HG03342 (cell line): Measurements from ENCODE around the gene DSCAML1.

Experiments
- ATAC-seq: cut with Tn5 transposase; IDR thresholded peaks from one replicate; pipeline ENCODE4 v1.9.1; 2021; ENCODE audit warnings: mild to moderate bottlenecking, moderate library complexity; ENCODE audit not compliant: unreplicated experiment

Gene DSCAML1

GRCh38 chr11:117670924-117671323 is 126.1 kb downstream of the DSCAML1 start:
- no peak for ATAC-seq

GRCh38 chr11:117670443-117670842 is 126.6 kb downstream of the DSCAML1 start:
- ATAC-seq = no peak

GRCh38 chr11:117669616-117670015 is 127.4 kb downstream of the DSCAML1 start:
- no peak for ATAC-seq

GRCh38 chr11:117669062-117669461 is 128.0 kb downstream of the DSCAML1 start:
- no peak for ATAC-seq

- ATAC-seq = no peak
Observed at GRCh38 chr11:117668321-117668751, 128.7 kb downstream of the DSCAML1 start.

GRCh38 chr11:117664897-117665296 is 132.1 kb downstream of the DSCAML1 start:
- ATAC-seq = no peak

- no peak for ATAC-seq
Observed at GRCh38 chr11:117663821-117664220, 133.2 kb downstream of the DSCAML1 start.

GRCh38 chr11:117663414-117663813 is 133.6 kb downstream of the DSCAML1 start:
- no peak for ATAC-seq

- no peak for ATAC-seq
Observed at GRCh38 chr11:117662671-117663269, 134.2 kb downstream of the DSCAML1 start.

- ATAC-seq = no peak
Observed at GRCh38 chr11:117662255-117662654, 134.8 kb downstream of the DSCAML1 start.

- ATAC-seq = no peak
Observed at GRCh38 chr11:117658809-117659208, 138.2 kb downstream of the DSCAML1 start.

GRCh38 chr11:117657794-117658193 is 139.2 kb downstream of the DSCAML1 start:
- no peak for ATAC-seq

GRCh38 chr11:117654281-117655255 is 142.4 kb downstream of the DSCAML1 start:
- ATAC-seq = no peak

GRCh38 chr11:117652521-117652920 is 144.5 kb downstream of the DSCAML1 start:
- ATAC-seq = no peak

- no peak for ATAC-seq
Observed at GRCh38 chr11:117649296-117650055, 147.5 kb downstream of the DSCAML1 start.

GRCh38 chr11:117647872-117648271 is 149.1 kb downstream of the DSCAML1 start:
- ATAC-seq = no peak

GRCh38 chr11:117647207-117647606 is 149.8 kb downstream of the DSCAML1 start:
- no peak for ATAC-seq

GRCh38 chr11:117646411-117646810 is 150.6 kb downstream of the DSCAML1 start:
- no peak for ATAC-seq

GRCh38 chr11:117644403-117645155 is 152.4 kb downstream of the DSCAML1 start:
- ATAC-seq = no peak

- ATAC-seq = no peak
Observed at GRCh38 chr11:117643606-117644300, 153.3 kb downstream of the DSCAML1 start.
